Ovary (tissue), 9 donors: ENCODE data around the gene LRPPRC. TPM values are rescaled to one million over a fixed set of nuclear protein-coding genes. Genes with fewer than 3 reads are reported as not detected.

Experiments used
- DNase-seq, 5 donors: peaks; one replicate each; pipeline ENCODE4 v3.0.0-alpha.2; 2019 to 2020
- H3K27ac ChIP-seq, 2 donors: fragments of 200-600 bp; one replicate each; pipeline versions ENCODE4 v1.5.1 to v1.8.0; 2019 to 2022
- H3K27me3 ChIP-seq: fragments of 200-600 bp; one replicate; pipeline ENCODE4 v1.8.0; 2022
- H3K36me3 ChIP-seq: fragments of 200-600 bp; sonication (generic); one replicate; pipeline ENCODE4 v1.5.1; 2019
- H3K4me1 ChIP-seq: one replicate; pipeline ENCODE4 v1.8.1; 2013; ENCODE audit warnings: mild to moderate bottlenecking, moderate library complexity; ENCODE audit not compliant: insufficient read depth
- H3K4me3 ChIP-seq: fragments of 200-600 bp; sonication (generic); one replicate; pipeline ENCODE4 v1.5.1; 2017
- H3K9me3 ChIP-seq, 2 donors: fragments of 200-600 bp in 1 of 2; sonication (generic) in 1 of 2; one replicate each; pipeline versions ENCODE4 v1.5.1 to v1.8.1; 2013 to 2019; ENCODE audit warnings: mild to moderate bottlenecking in 1 of 2, moderate library complexity in 1 of 2
- CTCF ChIP-seq, 3 donors: fragments of 450-650 bp in 2 of 3; fragments of 200-600 bp in 1 of 3; IDR thresholded peaks; one replicate each; pipeline versions ENCODE4 v1.5.1 to v1.8.0; 2016 to 2022; ENCODE audit warnings: antibody characterized with exemption in 3 of 3, mild to moderate bottlenecking in 1 of 3
- EP300 ChIP-seq: sonication (generic); formaldehyde crosslinking; IDR thresholded peaks from one replicate; pipeline ENCODE4 v1.6.1; 2017; ENCODE audit warnings: antibody characterized with exemption
- POLR2A ChIP-seq: fragments of 450-650 bp; IDR thresholded peaks from one replicate; pipeline ENCODE4 v1.6.1; 2017; ENCODE audit warnings: antibody characterized with exemption, mild to moderate bottlenecking, moderate library complexity
- WGBS, 3 donors: extraction: QIAGEN DNeasy Blood & Tissue Kit in 1 of 3; methylation state at CpG; one replicate each; pipeline versions ENCODE4 v1.1.5 to v1.1.7; 2013 to 2017; 5-methylcytosine and 5-hydroxymethylcytosine counted together
- intact Hi-C, 4 donors: fragments of 100-400 bp; cut with DNase I; formaldehyde crosslinking; loops; one replicate each; pipeline versions ENCODE4 v1.11.0 to v1.15.1; 2022 to 2023
- polyA plus RNA-seq, 2 donors: library from polyadenylated mRNA; stranded (reverse); fragments of 200-250 nt in 1 of 2; fragments of 350-450 nt in 1 of 2; fragmentation: Illumina TruSeq in 1 of 2; extraction: RNeasy Lipid Tissue Mini Kit (QIAGEN cat#74804) in 1 of 2; gene quantifications; one replicate each; pipeline ENCODE4 v1.2.3, GENCODE V29; 2013 to 2014
- small RNA-seq: library from RNA; depleted of rRNA; stranded (forward); fragments of <200 nt; gene quantifications from one replicate; pipeline ENCODE3, GENCODE V24; 2016
- total RNA-seq, 7 donors: library from RNA; depleted of rRNA in 2 of 7; stranded (reverse); fragments of >200 nt in 2 of 7; fragmentation: NEBNext Ultra II Directional in 3 of 7; extraction: Animal tissue kit (Norgen Biotek cat#: 25700) in 3 of 7; gene quantifications; one replicate each; pipeline versions ENCODE4 v1.1.0 to v1.2.4, GENCODE V29; 2016 to 2023
- donor health status: DM: no; HTN: no; CAD: no; lungs with moderate emphysema.
- donor health status: DM: no; HTN: no; CAD: no.
- donor health status: Bipolar disorder and iron deficiency.
- donor health status: DM: yes; HTN: yes; CAD: no.
- donor health status: DM: no; HTN: no; CAD: no.
- donor health status: DM: yes; HTN: yes; CAD: no.

The LRPPRC gene
- total and polyA plus RNA-seq, 9 donors: 27.6 to 74.9 (median 66.9) TPM

GRCh38 chr2:43839776-43840564 is 155.8 kb downstream of the LRPPRC start:
- no peaks in the 10 kb centered on the region for H3K36me3 ChIP-seq
- TF ChIP-seq POLR2A (no peak), CTCF (IDR thresholded peaks at IDR 0.05) (no peak), EP300 (no peak)
- WGBS, 3 donors: 88 to 89% (median 88%) methylated on average over 14 of the region's 14 CpGs
- H3K27me3 ChIP-seq: no peaks in the 10 kb centered on the region
- no peak for DNase-seq
- no peak overlapping the region for H3K27ac ChIP-seq
- H3K4me1 ChIP-seq: no peaks in the 10 kb centered on the region
- intact Hi-C loops: no loop called here
- no peaks in the 10 kb centered on the region for H3K9me3 ChIP-seq
- no peak overlapping the region for H3K4me3 ChIP-seq

GRCh38 chr2:43838560-43839267 is 157.1 kb downstream of the LRPPRC start, which contains the start of the genes ABCG5 and ABCG8:
Gene ABCG5, minus strand, starts transcription at chr2:43838839. Its CDS starts 160 bp downstream, at chr2:43838679.
Gene ABCG8, plus strand, starts transcription at chr2:43838971. Its CDS starts 83 bp downstream, at chr2:43839054.
- Histone ChIP-seq H3K27ac (no peak within 1 kb of the TSS), H3K4me3 (no peak within 1 kb of the TSS), H3K9me3 (no peaks in the 10 kb centered on the region), H3K4me1 (no peaks in the 10 kb centered on the region), H3K36me3 (no peaks in the 10 kb centered on the region), H3K27me3 (no peaks in the 10 kb centered on the region)
- TF ChIP-seq EP300 (no peak), CTCF (IDR thresholded peaks at IDR 0.05) (no peak)
- WGBS, 3 donors: 80 to 88% (median 83%) methylated on average over 20 of the region's 20 CpGs
- DNase-seq: no peak
- intact Hi-C loops: no loop called here

- Histone ChIP-seq H3K4me3 (no peak overlapping the region), H3K27ac (no peak overlapping the region), H3K4me1 (no peaks in the 10 kb centered on the region), H3K9me3 (no peaks in the 10 kb centered on the region), H3K36me3 (no peaks in the 10 kb centered on the region), H3K27me3 (no peaks in the 10 kb centered on the region)
- intact Hi-C loops: no loop called here
- no peak for TF ChIP-seq EP300
- 89 to 95% (median 92%) methylated on average over 21 of the region's 21 CpGs for WGBS, 3 donors
- no peak for DNase-seq
Observed at GRCh38 chr2:43837831-43838559, 157.8 kb downstream of the LRPPRC start.

- TF ChIP-seq EP300 (no peak), POLR2A (no peak), CTCF (IDR thresholded peaks at IDR 0.05) (no peak)
- Histone ChIP-seq H3K9me3 (no peaks in the 10 kb centered on the region), H3K36me3 (no peaks in the 10 kb centered on the region), H3K4me1 (no peaks in the 10 kb centered on the region), H3K27ac (no peak overlapping the region), H3K27me3 (no peaks in the 10 kb centered on the region), H3K4me3 (no peak overlapping the region)
- DNase-seq: no peak
- 72 to 75% (median 72%) methylated on average over 4 of the region's 4 CpGs for WGBS, 3 donors
- intact Hi-C loops: no loop called here
Observed at GRCh38 chr2:43837033-43837432, 158.8 kb downstream of the LRPPRC start.

Small RNA genes lying within 50 kb of the gene (small RNA-seq; reads per million reads assigned to genes)
- gene RN7SL455P (not detected), gene RNU6-1048P (not detected)

Other genes starting within 250 kb of the LRPPRC start
- 10 to 100 TPM; 18.1 to 54.3 (median 31.6) TPM for gene DYNC2LI1, start 221.9 kb downstream of the LRPPRC start, total RNA-seq
- 10 to 100 TPM; 30.5 to 33.7 TPM for gene DYNC2LI1, start 221.9 kb downstream of the LRPPRC start, polyA plus RNA-seq
- under 1 TPM in 1 of 7 donors, not detected in 6; 0.10 TPM for gene ABCG5, start 157.2 kb downstream of the LRPPRC start, total RNA-seq
- not detected for gene ABCG5, start 157.2 kb downstream of the LRPPRC start, polyA plus RNA-seq
- gene ABCG8, start 157.0 kb downstream of the LRPPRC start, total RNA-seq: under 1 TPM in 2 of 7 donors, not detected in 5; 0.05 to 0.08 TPM
- under 1 TPM in 1 of 2 donors, not detected in 1; 0.02 TPM for gene ABCG8, start 157.0 kb downstream of the LRPPRC start, polyA plus RNA-seq
- gene PPM1B, start 172.9 kb upstream of the LRPPRC start, total RNA-seq: 10 to 100 TPM; 31.2 to 43.4 (median 35.7) TPM
- gene PPM1B, start 172.9 kb upstream of the LRPPRC start, polyA plus RNA-seq: 10 to 100 TPM; 27.6 to 35.8 TPM